HG03135 (cell line): ENCODE data around the gene AHR.

ENCODE experiments used
- ATAC-seq: cut with Tn5 transposase; IDR thresholded peaks from one replicate; pipeline ENCODE4 v1.9.1; 2021; ENCODE audit warnings: mild to moderate bottlenecking, moderate library complexity; ENCODE audit not compliant: unreplicated experiment

Gene AHR

DNA sequence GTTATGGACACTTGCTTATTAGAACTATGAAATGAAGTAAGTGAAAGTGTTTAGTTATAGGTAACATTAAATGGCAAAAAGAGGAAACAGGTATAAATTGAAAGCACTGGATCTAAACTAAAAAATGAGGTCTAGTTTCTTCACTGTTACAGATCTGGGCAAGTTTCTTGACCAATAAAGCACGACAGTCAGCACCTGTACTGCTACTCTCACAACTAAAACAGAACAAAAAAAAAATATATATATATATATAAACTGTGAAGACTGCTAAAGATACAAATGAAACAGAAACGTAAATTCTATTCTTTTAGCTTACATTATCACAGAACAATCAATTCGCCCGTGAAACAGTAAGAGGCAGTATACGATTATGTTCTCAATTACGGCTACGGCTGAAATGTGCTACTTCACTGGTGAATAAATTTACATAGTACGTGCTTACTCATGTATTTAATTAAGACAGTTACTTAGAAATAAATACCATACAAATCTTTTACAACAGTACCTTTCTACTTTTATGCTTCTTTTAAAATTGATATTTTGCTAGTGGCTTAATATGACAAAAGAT lies 4.2 kb downstream of the AHR start:
- ATAC-seq = peak; percentile 41

- no peak for ATAC-seq
These were observed 6.5 kb downstream of the AHR start for GRCh38 chr7:17304926-17305325.

DNA sequence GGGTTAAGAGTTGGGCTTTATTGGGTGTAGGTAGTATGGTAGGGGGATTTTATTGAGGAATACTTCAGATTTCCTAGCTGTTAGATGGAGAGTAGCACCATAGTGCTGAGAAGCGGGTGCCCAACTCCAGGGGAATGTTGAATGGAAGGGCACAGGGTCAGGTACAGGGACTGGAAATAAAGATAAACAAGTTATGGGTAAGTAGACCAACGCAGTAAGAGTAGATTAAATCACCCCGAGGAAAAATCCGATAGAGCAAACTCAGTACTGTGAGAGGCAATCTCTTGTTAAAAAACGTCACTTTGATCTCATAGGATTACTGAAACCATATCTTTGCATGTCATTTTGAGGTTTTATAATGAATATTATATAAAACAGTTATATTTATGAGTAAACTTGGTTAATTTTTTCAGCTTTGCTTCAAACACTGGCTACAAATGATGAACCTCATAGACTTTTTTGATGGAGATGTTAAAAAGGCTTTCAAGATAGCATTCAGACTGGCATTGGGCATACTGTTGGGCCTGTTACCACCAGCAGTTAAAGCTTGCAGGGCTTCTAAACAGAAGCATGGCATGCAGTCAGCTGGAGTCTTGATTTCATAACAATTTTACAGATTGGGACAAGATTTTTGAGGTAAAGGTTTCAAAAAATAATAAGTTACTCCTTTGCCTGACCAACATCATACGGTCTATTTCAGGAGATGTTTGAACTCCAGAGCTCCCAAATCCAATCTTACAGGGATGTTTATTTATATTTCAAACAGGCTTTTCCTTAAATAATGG lies 7.1 kb downstream of the AHR start:
- no peak for ATAC-seq

DNA sequence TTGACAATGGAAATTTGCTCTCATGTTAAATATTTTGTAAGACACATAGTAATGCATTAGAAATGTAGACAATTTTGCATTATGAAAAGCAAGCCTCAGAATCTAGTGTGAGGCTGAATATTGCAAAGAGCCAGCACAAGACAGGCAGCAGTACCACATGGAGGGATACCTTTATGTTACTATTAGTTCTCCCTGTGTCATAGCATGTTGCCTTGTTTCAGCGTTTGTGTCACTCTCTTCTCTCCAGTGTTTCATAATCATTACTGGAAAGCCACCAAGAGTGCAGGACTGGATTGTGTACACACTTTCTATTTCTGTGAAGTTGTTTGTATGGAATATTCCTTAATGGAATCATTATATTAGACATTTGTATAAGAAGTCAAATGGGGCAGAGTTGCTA lies 8.5 kb downstream of the AHR start:
- no peak for ATAC-seq

GRCh38 chr7:17307558-17307957 lies 9.1 kb downstream of the AHR start:
- no peak for ATAC-seq

GRCh38 chr7:17307969-17308648 lies 9.7 kb downstream of the AHR start:
- ATAC-seq = no peak

DNA sequence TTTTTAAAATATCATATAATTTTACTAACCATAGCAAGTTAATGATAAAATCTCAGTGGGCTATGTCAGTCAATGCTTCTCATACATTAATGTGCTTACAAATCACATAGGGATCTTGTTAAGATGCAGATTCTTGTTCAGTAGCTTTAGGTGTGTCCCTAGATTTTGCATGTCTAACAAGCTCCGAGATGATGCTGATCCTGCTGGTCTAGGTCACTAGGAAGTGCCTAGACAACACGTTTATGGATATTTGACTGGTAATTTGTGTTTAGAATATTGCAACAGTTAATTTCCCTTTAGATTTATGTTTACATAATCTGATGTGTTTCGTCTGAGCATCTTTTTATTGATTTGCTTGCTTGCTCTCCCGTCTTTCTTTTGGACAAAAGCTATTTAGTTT lies 12.7 kb downstream of the AHR start:
- no peak for ATAC-seq

- no peak for ATAC-seq
These were observed 13.5 kb downstream of the AHR start for GRCh38 chr7:17311952-17312351.

- no peak for ATAC-seq
These were observed 14.2 kb downstream of the AHR start for GRCh38 chr7:17312641-17313040.

DNA sequence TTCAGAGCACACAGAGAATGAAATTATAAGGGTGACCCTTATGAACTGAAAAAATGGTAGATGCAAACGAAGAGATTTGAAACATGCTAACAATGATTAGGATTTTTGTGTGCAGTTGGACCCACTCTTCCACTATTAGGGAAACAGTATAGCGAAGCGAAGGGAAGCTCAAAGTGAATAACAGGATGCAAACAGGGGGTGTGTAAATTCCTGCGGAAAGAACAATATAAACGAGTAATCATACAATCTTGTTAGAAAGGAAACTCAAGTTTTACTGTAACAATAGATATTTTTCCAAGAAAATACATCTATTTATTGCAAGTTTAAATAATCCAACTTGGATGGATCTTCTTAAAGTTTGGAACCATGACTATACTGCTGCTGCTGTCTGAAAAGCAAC lies 14.7 kb downstream of the AHR start:
- no peak for ATAC-seq

DNA sequence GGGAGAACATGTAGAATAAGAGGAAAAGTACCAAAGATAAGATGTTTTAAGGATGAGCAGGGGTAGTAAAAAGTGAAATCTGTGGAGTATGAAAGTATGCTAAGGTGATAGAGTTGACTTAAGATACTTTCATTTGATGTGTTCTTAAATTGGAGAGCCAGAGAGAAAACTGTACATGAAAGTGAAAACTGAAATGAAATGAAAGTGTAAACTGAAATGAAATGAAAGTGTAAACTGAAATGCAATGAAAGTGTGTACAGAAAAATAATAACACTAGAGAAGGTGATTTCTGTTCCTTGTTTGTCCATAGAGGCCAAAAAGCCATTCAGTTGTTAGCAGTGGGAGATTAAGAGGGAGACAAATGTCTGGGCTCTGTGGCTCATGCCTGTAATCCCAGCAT lies 17.5 kb downstream of the AHR start:
- ATAC-seq = peak; percentile 56

GRCh38 chr7:17318146-17318545 lies 19.7 kb downstream of the AHR start:
- no peak for ATAC-seq

DNA sequence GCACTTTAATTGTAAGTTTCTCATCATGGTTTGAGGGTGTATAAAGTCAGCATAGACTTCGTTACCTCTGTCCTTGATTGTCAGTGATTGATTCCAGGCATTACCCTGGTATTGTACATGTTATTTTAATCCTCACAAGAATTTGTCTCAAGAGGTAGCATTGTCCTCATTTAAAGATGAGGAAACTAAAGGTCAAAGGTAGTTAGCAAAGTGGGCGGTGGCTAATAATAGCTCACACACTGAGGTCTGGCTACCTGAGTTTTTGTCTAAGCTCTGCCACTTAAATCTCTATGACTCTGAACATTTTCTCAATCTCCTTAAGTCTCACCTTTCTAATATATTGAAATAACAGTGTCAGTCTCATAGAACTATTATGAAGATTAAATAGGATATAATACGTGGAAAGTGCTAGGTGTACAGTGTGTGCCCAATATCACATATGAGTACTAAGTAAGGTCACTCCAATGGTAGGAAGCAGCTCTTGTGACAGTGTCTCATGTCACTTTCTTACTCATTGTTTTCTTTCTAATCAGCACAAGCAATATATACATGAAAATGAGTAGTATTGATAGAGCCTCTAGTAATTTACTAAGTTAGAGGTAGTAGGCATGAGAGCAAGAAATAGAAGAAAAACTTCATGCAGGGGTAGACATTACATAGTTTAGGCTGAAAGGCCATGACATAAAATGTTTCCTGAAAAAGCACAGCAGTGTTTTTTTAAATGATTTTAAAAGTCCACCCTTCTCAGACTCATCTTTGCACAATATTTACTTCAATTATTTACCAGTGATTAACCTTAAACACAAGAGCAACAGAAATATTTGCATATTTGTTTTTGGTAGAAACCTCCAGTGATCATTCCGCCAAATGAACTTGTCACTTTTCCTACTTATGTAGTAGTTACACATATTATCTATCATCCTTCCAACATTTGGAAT lies 21.0 kb downstream of the AHR start:
- ATAC-seq = no peak

- ATAC-seq = no peak
These were observed 21.6 kb downstream of the AHR start for GRCh38 chr7:17320102-17320497.

- ATAC-seq = no peak
These were observed 22.2 kb downstream of the AHR start for GRCh38 chr7:17320657-17321056.

- ATAC-seq = no peak
These were observed 26.9 kb downstream of the AHR start for GRCh38 chr7:17325364-17325763.

DNA sequence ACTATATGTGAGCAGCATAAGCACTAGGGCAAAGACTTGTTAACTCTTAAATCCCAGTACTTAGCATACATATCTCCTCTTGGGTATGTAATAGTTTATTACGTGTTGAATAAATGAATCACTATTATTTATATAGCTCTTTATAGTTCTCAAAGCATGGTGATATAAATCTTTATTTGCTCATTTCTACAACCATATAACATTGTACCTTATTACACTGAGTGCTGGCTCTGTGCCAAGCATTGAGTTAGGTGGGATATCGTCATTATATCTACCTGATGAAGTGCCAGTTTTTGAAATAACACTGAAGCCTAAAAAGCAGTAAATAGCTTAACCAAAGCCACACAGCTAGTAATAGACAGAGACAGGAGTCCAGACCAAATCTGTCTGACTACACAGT lies 27.9 kb downstream of the AHR start:
- no peak for ATAC-seq

DNA sequence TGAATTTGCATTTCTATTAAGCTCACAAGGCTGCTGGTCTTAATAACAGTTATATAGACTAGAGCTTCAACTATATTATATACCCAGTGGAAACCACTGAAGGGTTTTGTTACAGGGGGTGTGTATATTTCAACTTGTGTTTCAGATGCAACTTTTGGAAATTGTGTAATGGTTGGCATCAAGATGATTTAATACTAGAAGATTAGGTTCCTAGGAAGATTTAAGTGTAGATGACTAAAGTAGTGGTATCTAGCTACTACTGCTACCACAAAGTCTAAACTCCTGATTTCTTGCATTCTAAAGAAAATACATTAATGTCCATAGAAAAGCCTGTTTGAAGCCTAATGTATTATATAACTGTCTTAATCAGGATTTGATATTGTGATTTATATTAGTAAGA lies 30.2 kb downstream of the AHR start:
- ATAC-seq = no peak

DNA sequence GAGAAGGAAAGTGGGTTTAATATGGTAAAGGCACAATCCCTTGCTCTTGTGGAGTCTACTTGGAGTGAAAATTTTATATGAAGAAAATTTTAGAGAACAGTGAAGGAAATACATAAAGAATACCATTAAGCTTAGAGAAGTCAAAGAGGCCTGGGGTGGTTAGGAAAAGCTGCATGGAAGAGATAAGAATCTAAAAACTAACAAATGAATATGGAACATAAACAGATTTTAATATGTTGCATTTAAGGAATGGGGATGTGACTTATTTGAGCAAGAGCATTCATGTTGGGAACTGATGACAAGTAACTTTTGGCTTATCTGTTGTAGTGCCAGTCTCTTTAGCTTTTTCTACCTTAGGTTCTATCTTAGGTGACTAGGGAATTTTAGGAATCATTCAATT lies 31.0 kb downstream of the AHR start:
- no peak for ATAC-seq

- no peak for ATAC-seq
These were observed 33.5 kb downstream of the AHR start for GRCh38 chr7:17331891-17332501.

- ATAC-seq = no peak
These were observed 34.8 kb downstream of the AHR start for GRCh38 chr7:17333221-17333620.
